Stimulated activated CD8-positive, alpha-beta memory T cell treated with anti-CD3 and anti-CD28 coated beads, Interleukin-7, amount 100 ng/mL, for 1 hour (primary cell): ENCODE results near the gene TWIST1.

Experiments
- DNase-seq, 2 donors: peaks; one replicate each; pipeline ENCODE4 v3.0.0-alpha.2; 2020; ENCODE audit warnings: low read depth in 2 of 2

The TWIST1 gene

DNA sequence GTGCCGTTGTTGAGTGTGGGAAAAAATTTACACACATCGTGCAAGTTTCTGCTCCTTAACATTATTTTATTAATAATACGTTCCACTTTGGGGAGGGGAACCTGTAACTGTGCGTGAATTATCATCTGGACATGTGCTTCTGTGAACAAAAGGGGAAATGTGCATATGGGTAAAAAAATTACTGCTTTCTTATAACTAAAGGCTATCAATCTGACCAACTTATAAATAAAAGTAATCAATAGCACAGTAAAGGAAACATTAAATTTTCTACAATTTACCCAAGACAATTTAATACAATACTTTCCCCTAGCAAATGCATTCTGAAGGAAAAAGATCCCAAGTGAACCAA is 4.5 kb downstream of the TWIST1 start:
- DNase-seq: no peak

- DNase-seq: no peak
Observed at GRCh38 chr7:19112274-19113001, 5.0 kb downstream of the TWIST1 start.

GRCh38 chr7:19111474-19112273 is 5.8 kb downstream of the TWIST1 start:
- DNase-seq: no peak

DNA sequence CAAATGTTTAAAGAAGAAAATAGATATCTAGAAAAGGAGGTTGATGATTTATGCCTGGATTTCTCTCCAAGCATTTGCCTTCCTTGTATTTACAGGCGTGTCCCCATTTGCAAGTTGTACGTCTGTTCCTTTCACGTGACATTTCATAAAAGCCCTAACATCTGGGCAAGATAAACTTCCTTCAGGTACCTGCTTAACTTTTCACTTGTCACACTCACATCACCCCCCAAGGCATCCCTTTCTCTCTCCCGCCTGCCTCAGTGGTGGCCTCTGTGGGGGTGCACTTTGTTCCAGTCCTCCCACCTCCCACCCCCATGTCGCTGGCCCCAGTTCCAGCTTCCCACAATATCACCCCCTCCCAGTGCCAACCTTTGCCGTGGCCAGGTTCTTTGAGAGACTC is 6.7 kb downstream of the TWIST1 start:
- DNase-seq: no peak

- DNase-seq: no peak
Observed at GRCh38 chr7:19110026-19110730, 7.3 kb downstream of the TWIST1 start.

DNA sequence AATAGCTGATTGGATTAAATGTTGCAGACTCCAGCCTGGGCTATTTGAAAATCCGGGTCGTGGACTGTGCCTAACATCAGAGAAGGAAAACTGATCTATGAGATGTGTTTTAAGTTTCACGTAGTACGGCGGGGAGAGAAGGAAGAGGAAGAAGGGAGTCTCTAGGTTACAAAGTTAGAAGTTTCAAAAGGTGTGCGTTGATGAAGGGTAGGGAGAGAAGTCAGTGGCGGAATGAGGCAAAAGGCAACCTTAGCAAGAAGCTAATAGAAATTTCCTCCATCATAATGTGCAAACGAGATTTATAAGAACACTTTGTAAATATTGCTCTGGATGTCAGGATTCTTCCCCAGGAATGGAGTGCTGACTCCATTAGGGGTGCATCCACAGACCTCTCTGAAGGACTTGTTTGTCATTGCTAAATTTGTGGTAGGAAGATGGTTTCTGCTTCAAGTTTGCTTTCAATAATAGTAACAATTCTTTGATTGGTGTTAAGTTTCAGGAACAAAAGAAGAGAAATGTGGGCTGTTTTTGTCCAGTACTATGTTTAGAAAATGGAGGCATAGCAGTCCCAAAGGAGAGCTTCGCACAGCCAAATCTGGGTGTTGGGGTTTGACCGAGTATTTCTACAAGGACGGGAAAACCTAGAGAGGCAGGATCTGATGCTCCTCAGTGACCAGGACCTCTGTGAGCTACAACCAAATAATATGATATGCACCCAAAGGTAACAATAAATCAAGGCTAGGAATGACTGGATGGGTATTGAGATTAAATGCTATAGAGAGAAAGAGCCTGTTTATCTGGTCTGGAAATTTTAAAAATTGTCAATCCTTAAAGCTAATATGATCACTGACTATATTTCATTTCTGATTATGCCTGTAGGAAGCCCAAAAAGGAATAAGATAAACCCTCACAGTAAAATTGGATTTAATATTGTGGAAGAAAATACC is 8.2 kb downstream of the TWIST1 start:
- no peak for DNase-seq

GRCh38 chr7:19107356-19108146 is 9.9 kb downstream of the TWIST1 start:
- no peak for DNase-seq

DNA sequence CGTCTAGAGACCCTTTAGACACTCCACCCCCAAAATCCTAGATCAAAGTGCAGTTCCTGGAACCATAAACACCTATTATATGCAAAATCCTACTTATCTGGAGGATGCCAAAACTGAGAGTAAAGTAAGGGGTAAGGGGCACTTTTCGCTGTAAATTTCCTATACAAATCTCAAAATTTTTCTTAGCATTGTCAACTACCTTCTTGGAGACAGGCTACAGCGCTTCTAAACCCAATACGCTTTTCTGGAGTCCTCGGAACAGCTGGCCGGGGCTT is 10.4 kb downstream of the TWIST1 start:
- DNase-seq: no peak

DNA sequence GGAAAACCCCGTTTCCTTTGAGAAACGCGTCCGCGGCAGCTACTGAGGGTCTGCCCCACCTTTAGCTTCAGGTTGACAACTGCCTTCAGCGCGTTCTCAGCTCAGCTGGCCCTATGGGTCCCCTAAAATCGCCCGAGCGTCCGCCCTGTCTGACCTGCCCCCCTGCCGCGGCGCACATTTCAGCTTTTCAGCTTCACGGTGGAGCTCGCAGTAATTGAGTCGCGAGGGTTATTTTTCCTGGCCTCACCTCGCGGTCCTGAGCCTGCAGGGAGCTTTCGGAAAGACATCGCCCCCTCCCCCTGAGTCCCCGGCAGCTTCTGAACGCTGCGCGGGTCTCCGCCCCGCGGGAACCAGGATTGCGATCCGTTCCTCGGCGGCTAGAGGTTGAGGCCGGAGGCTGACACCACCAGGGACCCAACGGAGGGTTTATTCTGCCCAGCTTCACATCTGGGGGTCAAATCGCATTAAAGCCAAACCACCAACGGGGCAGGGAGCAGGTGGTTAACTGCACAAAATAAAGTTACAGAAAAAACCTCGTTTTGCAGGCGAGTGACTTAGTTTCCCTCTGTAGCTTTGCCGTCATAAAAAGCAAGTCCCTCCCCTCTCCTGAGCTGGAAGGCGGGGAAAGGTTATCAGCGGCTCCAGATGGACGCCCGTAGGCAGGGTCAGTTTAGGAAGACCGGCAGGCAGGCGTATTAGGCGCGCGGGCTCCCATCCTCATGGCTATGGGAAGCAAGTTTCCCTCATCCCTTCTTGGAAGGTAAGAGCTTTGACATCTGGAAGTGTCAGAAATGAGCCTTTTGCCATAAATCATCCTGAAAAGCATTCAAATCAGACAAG is 11.0 kb downstream of the TWIST1 start:
- DNase-seq: no peak

DNA sequence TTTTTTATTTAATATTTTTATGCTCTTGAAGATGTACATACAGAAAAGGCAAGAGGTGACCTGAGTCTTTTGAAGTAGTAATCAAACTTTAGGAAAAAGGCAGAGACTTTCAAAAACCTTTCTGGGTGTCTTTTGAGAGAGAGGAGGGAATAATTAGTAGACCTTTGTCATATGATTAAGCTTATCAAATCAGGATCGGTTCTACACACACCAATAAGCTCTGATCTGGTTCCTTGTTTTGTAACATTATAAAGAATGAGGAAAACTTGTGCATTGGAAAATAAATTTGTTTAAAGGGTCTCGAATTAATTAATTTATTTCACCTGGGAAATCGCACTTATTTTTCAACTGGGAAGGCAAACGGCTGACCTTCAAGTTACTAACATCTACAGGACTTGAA is 11.9 kb downstream of the TWIST1 start:
- no peak for DNase-seq

- no peak for DNase-seq
Observed at GRCh38 chr7:19104811-19105210, 12.6 kb downstream of the TWIST1 start.

- DNase-seq: no peak
Observed at GRCh38 chr7:19102884-19103283, 14.6 kb downstream of the TWIST1 start.

DNA sequence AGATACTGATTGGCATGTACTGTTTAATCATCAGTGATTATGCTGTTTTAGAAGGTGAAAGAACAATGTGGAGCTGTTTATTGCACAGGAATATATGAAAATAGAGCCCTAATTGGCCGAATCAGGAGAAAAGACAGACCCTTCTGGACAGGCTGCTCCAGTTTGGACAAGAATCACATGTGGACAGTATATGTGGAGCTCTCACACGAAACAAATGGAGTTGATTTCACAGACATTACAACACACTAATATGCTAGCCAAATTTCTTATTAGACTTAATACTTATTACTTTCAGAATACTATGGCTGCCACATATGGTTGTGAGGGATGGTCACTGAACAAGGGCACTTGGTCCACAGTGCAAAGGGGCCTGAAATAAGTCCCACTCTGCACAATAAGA is 15.5 kb downstream of the TWIST1 start:
- no peak for DNase-seq

DNA sequence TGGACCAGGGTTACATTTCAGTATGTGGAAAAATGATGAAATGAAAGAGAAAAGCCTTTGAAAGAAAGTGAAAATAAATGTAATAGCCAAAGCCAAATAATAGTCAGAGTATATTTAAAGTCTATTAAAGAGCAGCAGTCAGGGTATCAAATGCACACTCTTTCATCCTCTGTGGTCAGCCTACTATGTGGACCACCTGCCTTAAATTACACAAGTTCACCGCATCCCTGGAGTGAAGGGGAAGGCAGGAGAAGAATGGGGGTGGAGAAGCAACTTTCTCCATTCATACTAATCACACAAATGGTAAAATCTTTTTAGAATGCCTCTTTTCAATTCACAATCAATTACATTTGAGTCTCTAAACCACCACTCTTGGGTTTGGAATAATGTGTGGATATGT is 16.0 kb downstream of the TWIST1 start:
- DNase-seq: no peak

- DNase-seq: no peak
Observed at GRCh38 chr7:19099924-19100323, 17.5 kb downstream of the TWIST1 start.

DNA sequence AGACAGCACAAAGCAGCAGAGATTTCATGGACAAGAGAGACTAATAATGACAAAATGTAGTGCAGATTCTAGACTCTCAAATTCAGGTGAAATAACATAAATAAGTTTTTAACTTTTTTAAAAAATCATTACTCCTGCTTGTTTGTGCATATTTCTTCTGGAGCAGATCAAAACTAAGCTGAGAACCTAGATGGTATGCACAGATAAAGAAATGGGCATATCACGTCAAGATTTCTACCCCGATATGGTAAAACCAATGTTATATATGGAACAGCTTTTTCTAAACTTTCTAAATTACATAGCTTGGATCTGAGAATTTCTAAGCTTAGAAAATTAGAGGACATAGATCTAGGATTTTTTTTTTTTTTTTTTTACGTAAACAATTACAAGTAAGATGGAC is 18.2 kb downstream of the TWIST1 start:
- no peak for DNase-seq

DNA sequence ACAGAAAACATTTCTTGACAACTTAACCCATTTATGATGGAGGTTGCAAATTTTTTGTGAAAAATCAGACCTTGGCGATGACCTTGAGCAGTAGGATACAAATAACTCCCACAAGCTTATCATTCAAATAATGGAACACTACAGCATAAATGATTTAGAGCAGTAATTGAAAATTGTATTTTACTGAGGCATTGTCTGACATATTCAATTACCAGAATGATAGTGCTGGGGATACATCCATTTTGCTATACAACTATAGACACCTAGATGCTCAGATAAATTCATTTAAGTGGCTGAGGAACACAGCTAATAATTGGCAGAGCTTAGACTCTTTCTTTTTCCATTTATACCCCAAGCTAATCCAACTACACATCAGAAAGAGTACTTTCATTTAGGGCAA is 18.9 kb downstream of the TWIST1 start:
- no peak for DNase-seq

- DNase-seq: no peak
Observed at GRCh38 chr7:19097165-19098055, 20.0 kb downstream of the TWIST1 start.

DNA sequence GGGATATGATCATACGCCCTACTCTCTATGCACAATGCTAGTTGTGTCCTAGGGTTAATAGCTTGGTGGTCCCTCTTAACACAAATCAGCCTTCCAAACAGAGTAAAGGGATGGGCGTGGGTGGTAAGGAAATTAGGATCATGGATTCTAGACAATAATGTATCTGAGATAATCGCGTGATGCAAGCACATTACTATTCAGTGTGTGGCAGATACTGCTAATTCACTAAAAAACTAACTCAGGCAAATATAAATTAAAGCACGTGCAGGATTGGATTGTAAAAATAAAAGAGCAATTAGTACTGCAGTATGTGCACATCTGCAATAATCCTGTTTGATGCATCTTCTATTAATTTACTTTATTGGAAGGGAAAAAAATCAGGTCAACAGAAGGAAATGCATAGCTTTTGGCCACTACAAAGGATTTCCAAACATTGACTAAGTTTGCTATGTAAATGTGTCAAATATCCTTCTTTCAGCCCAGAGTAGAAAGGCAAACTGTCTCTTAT is 22.0 kb downstream of the TWIST1 start:
- DNase-seq: no peak
